CD8-positive, alpha-beta memory T cell (primary cell): ENCODE results near the gene NCOR2. TPM values are rescaled to one million over a fixed set of nuclear protein-coding genes. Genes with fewer than 3 reads are reported as not detected.

Experiments
- CTCF ChIA-PET: fragments of 350-600 bp; sonication (Branson Sonifier 250); formaldehyde crosslinking; loops from one replicate; lab custom pipeline; 2021; ENCODE audit warnings: antibody characterized with exemption; lab: Charles Lee
- POLR2A ChIA-PET: fragments of 350-600 bp; sonication (Branson Sonifier 250); formaldehyde crosslinking; loops from one replicate; lab custom pipeline; 2021; ENCODE audit warnings: antibody characterized with exemption; lab: Charles Lee
- DNase-seq, 5 donors: peaks; one replicate each; pipeline versions ENCODE4 v3.0.0 to v3.0.0-alpha.2; 2020 to 2022; ENCODE audit warnings: mixed read lengths in 1 of 5
- H3K27ac ChIP-seq: one replicate; pipeline ENCODE4 v1.7.0; 2013; ENCODE audit warnings: low read depth, mild to moderate bottlenecking, low read length, moderate library complexity
- H3K27me3 ChIP-seq: 2 replicates; pipeline ENCODE4 v1.7.0; 2013; ENCODE audit warnings: low read length, mild to moderate bottlenecking; ENCODE audit not compliant: insufficient read depth, poor library complexity, severe bottlenecking
- H3K36me3 ChIP-seq: 2 replicates; pipeline ENCODE4 v1.7.0; 2013; ENCODE audit warnings: mild to moderate bottlenecking, low read length, moderate library complexity; ENCODE audit not compliant: insufficient read depth
- H3K4me1 ChIP-seq: 2 replicates; pipeline ENCODE4 v1.7.0; 2013; ENCODE audit warnings: mild to moderate bottlenecking, low read length, moderate library complexity; ENCODE audit not compliant: insufficient read depth
- H3K4me3 ChIP-seq: 2 replicates; pipeline ENCODE4 v1.7.0; 2013; ENCODE audit warnings: mild to moderate bottlenecking, low read length
- H3K9me3 ChIP-seq: 2 replicates; pipeline ENCODE4 v1.7.0; 2013; ENCODE audit warnings: mild to moderate bottlenecking, low read length
- H3K27ac Mint-ChIP-seq, 8 donors: one replicate each; pipeline ENCODE4 v1.8.0; 2020 to 2021; ENCODE audit warnings: mixed read lengths in 8 of 8, mild to moderate bottlenecking in 6 of 8, inconsistent platforms in 3 of 8, moderate library complexity in 3 of 8
- H3K27me3 Mint-ChIP-seq, 2 donors: one replicate each; pipeline ENCODE4 v1.8.0; 2020 to 2021; ENCODE audit warnings: mixed read lengths in 2 of 2, mild to moderate bottlenecking in 1 of 2, moderate library complexity in 1 of 2
- H3K36me3 Mint-ChIP-seq, 3 donors: one replicate each; pipeline ENCODE4 v1.8.0; 2020 to 2021; ENCODE audit warnings: mixed read lengths in 3 of 3, inconsistent platforms in 1 of 3, mild to moderate bottlenecking in 1 of 3
- H3K4me1 Mint-ChIP-seq, 3 donors: one replicate each; pipeline ENCODE4 v1.8.0; 2020 to 2021; ENCODE audit warnings: mixed read lengths in 3 of 3, inconsistent platforms in 1 of 3, mild to moderate bottlenecking in 1 of 3
- H3K4me3 Mint-ChIP-seq, 7 donors: one replicate each; pipeline ENCODE4 v1.8.0; 2020 to 2021; ENCODE audit warnings: mixed read lengths in 7 of 7, mild to moderate bottlenecking in 6 of 7, moderate library complexity in 4 of 7, inconsistent platforms in 2 of 7
- H3K9me3 Mint-ChIP-seq, 5 donors: one replicate each; pipeline ENCODE4 v1.8.0; 2020 to 2022; ENCODE audit warnings: mixed read lengths in 5 of 5, mild to moderate bottlenecking in 3 of 5, moderate library complexity in 2 of 5, inconsistent platforms in 1 of 5
- polyA plus RNA-seq: library from polyadenylated mRNA; unstranded; fragments of 300-500 nt; fragmentation: Illumina TruSeq; gene quantifications from one replicate; pipeline ENCODE4 v1.2.3, GENCODE V29; 2021
- total RNA-seq, 2 experiments: library from RNA; stranded (reverse); gene quantifications; one replicate each; pipeline ENCODE4 v1.2.3, GENCODE V29; 2021

The NCOR2 gene
- total and polyA plus RNA-seq, 3 experiments from 2014 or later: 16.7 to 97.4 (median 96.6) TPM

- no peak for DNase-seq
- Mint-ChIP-seq H3K36me3 (peaks cover 0 to 13% (median 1%) of the 10 kb centered on the region in 3 donors), H3K9me3 (peaks cover 1 to 8% (median 3%) of the 10 kb centered on the region in 5 donors), H3K4me1 (no peaks in the 10 kb centered on the region), H3K27ac (no peak overlapping the region), H3K27me3 (peaks cover 3 to 6% of the 10 kb centered on the region in 2 donors), H3K4me3 (no peak overlapping the region)
- Histone ChIP-seq H3K36me3 (no peaks in the 10 kb centered on the region), H3K4me1 (no peaks in the 10 kb centered on the region), H3K9me3 (no peaks in the 10 kb centered on the region), H3K27ac (no peak overlapping the region), H3K4me3 (no peak overlapping the region), H3K27me3 (no peaks in the 10 kb centered on the region)
- POLR2A ChIA-PET: no interaction called here
- CTCF ChIA-PET: no interaction called here
These were observed 11.0 kb upstream of the NCOR2 start for GRCh38 chr12:124578445-124578844.

GRCh38 chr12:124577986-124578385, 10.6 kb upstream of the NCOR2 start:
- peak overlapping the region in 1 of 7 donors; percentile 57 for H3K4me3 Mint-ChIP-seq
- CTCF ChIA-PET: no interaction called here
- no peak overlapping the region for H3K27ac Mint-ChIP-seq

DNA sequence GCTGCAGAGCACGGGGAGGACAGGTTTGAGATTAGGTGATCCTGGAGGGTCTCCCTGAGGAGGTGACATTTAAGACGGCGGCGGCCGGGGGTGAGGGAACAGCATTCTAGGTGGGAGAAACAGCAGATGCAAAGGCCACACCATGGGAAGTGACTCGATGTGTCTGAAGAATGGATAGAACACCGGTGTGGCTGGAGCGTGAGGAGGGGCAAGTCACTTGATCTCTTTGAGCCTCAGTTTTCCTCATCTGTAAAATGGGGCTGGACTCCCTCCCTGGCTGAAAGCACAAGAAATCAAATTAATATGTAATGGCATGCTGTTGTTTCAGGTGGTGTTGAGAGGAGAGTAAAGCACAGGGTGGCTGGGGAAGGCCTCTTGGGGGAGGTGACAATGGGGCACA, 10.0 kb upstream of the NCOR2 start:
- POLR2A ChIA-PET: no interaction called here
- H3K9me3 Mint-ChIP-seq: peaks cover 1 to 8% (median 3%) of the 10 kb centered on the region in 5 donors

More at GRCh38 chr12:124577986-124578385, 10.6 kb upstream of the NCOR2 start:
- H3K27me3 Mint-ChIP-seq: peaks cover 3 to 6% of the 10 kb centered on the region in 2 donors
- POLR2A ChIA-PET: no interaction called here
- Histone ChIP-seq H3K4me3 (no peak overlapping the region), H3K36me3 (no peaks in the 10 kb centered on the region), H3K27me3 (no peaks in the 10 kb centered on the region), H3K27ac (no peak overlapping the region), H3K4me1 (no peaks in the 10 kb centered on the region), H3K9me3 (no peaks in the 10 kb centered on the region)
- H3K36me3 Mint-ChIP-seq: peaks cover 0 to 13% (median 1%) of the 10 kb centered on the region in 3 donors
- no peaks in the 10 kb centered on the region for H3K4me1 Mint-ChIP-seq
- no peak for DNase-seq
- H3K9me3 Mint-ChIP-seq: peaks cover 1 to 8% (median 3%) of the 10 kb centered on the region in 5 donors

GRCh38 chr12:124576061-124576650, 8.7 kb upstream of the NCOR2 start:
- no peak overlapping the region for H3K4me3 Mint-ChIP-seq
- peaks cover 4 to 6% of the 10 kb centered on the region in 2 donors for H3K27me3 Mint-ChIP-seq
- no peaks in the 10 kb centered on the region for H3K4me1 Mint-ChIP-seq
- peaks cover 0 to 13% (median 0%) of the 10 kb centered on the region in 3 donors for H3K36me3 Mint-ChIP-seq
- peaks cover 1 to 8% (median 3%) of the 10 kb centered on the region in 5 donors for H3K9me3 Mint-ChIP-seq
- CTCF ChIA-PET: no interaction called here
- Histone ChIP-seq H3K27ac (no peak overlapping the region), H3K36me3 (no peaks in the 10 kb centered on the region), H3K4me1 (no peaks in the 10 kb centered on the region), H3K4me3 (no peak overlapping the region), H3K9me3 (no peaks in the 10 kb centered on the region), H3K27me3 (no peaks in the 10 kb centered on the region)
- H3K27ac Mint-ChIP-seq: no peak overlapping the region
- DNase-seq: no peak
- POLR2A ChIA-PET: no interaction called here

More for the DNA sequence above, 10.0 kb upstream of the NCOR2 start:
- no peak overlapping the region for H3K4me3 Mint-ChIP-seq
- H3K27ac Mint-ChIP-seq: no peak overlapping the region
- CTCF ChIA-PET: no interaction called here
- Histone ChIP-seq H3K36me3 (no peaks in the 10 kb centered on the region), H3K9me3 (no peaks in the 10 kb centered on the region), H3K27ac (no peak overlapping the region), H3K4me3 (no peak overlapping the region), H3K27me3 (no peaks in the 10 kb centered on the region), H3K4me1 (no peaks in the 10 kb centered on the region)
- peaks cover 4 to 6% of the 10 kb centered on the region in 2 donors for H3K27me3 Mint-ChIP-seq
- DNase-seq: no peak
- peaks cover 0 to 13% (median 0%) of the 10 kb centered on the region in 3 donors for H3K36me3 Mint-ChIP-seq
- H3K4me1 Mint-ChIP-seq: no peaks in the 10 kb centered on the region

GRCh38 chr12:124573839-124574786, 6.7 kb upstream of the NCOR2 start:
- Mint-ChIP-seq H3K27ac (no peak overlapping the region), H3K4me1 (peaks cover 0 to 3% (median 0%) of the 10 kb centered on the region in 3 donors), H3K9me3 (peaks cover 0 to 1% (median 0%) of the 10 kb centered on the region in 5 donors), H3K4me3 (no peak overlapping the region), H3K36me3 (peaks cover 0 to under 1% (median 0%) of the 10 kb centered on the region in 3 donors), H3K27me3 (peaks cover 0 to 1% of the 10 kb centered on the region in 2 donors)
- no peak overlapping the region for H3K27ac ChIP-seq
- no peaks in the 10 kb centered on the region for H3K36me3 ChIP-seq
- no peaks in the 10 kb centered on the region for H3K27me3 ChIP-seq
- ChIA-PET CTCF (no interaction called here), POLR2A (no interaction called here)
- no peak for DNase-seq
- H3K4me1 ChIP-seq: no peaks in the 10 kb centered on the region
- H3K4me3 ChIP-seq: no peak overlapping the region
- no peaks in the 10 kb centered on the region for H3K9me3 ChIP-seq

- no peaks in the 10 kb centered on the region for H3K9me3 ChIP-seq
- peaks cover 0 to 1% of the 10 kb centered on the region in 2 donors for H3K27me3 Mint-ChIP-seq
- H3K27me3 ChIP-seq: no peaks in the 10 kb centered on the region
- H3K9me3 Mint-ChIP-seq: no peaks in the 10 kb centered on the region
- no peaks in the 10 kb centered on the region for H3K36me3 ChIP-seq
- peaks cover 5 to 6% (median 5%) of the 10 kb centered on the region in 3 donors for H3K4me1 Mint-ChIP-seq
- H3K4me3 ChIP-seq: no peak overlapping the region
- H3K27ac Mint-ChIP-seq: no peak overlapping the region
- no peak overlapping the region for H3K4me3 Mint-ChIP-seq
- no peak overlapping the region for H3K27ac ChIP-seq
- peaks cover 4% of the 10 kb centered on the region for H3K4me1 ChIP-seq
- no peak for DNase-seq
- ChIA-PET POLR2A (no interaction called here), CTCF (no interaction called here)
- peaks cover 0 to 1% (median 0%) of the 10 kb centered on the region in 3 donors for H3K36me3 Mint-ChIP-seq
These were observed 4.1 kb upstream of the NCOR2 start for GRCh38 chr12:124571556-124571955.

GRCh38 chr12:124570810-124571209, 3.4 kb upstream of the NCOR2 start:
- Mint-ChIP-seq H3K27me3 (peaks cover 0 to 1% of the 10 kb centered on the region in 2 donors), H3K36me3 (peaks cover 0 to 3% (median 0%) of the 10 kb centered on the region in 3 donors), H3K9me3 (no peaks in the 10 kb centered on the region), H3K27ac (peak overlapping the region in 1 of 8 donors; percentile 40), H3K4me1 (peaks cover 6 to 13% (median 8%) of the 10 kb centered on the region in 3 donors), H3K4me3 (peak overlapping the region in 2 of 7 donors; percentile 15 to 85)
- ChIA-PET CTCF (no interaction called here), POLR2A (interaction anchor here (0.7 kb wide), 1 partner anchor 32 kb away, joined by 4 read pairs; no protein-coding TSS in a partner anchor)
- no peak for DNase-seq
- Histone ChIP-seq H3K36me3 (no peaks in the 10 kb centered on the region), H3K27ac (no peak overlapping the region), H3K4me1 (peaks cover 6% of the 10 kb centered on the region), H3K4me3 (no peak overlapping the region), H3K27me3 (no peaks in the 10 kb centered on the region), H3K9me3 (no peaks in the 10 kb centered on the region)
